HEK293 (cell line): Measurements from ENCODE around the gene MAML3.

Experiments
- CTCF ChIA-PET: fragments of 350-600 bp; formaldehyde crosslinking; extraction: SDS; loops from one replicate; lab custom pipeline; 2021; ENCODE audit warnings: antibody characterized with exemption; lab: Yijun Ruan, JAX
- POLR2A ChIA-PET: fragments of 300-600 bp; formaldehyde crosslinking; extraction: SDS; loops from one replicate; lab custom pipeline; 2020; ENCODE audit warnings: antibody characterized with exemption, inconsistent platforms; lab: Yijun Ruan, JAX
- H3K27ac ChIP-seq: fragments of 200-500 bp; sonication (Bioruptor generic); 2 replicates; pipeline ENCODE4 v1.5.1; 2014; ENCODE audit warnings: low read depth, low read length, control low read depth, inconsistent platforms; ENCODE audit errors: extremely low read depth
- H3K36me3 ChIP-seq, 2 experiments: fragments of 200-500 bp in 1 of 2; sonication (Bioruptor generic) in 1 of 2; 1 replicate in 1 of 2; 2 replicates in 1 of 2; pipeline ENCODE4 v1.5.1; 2014 to 2017; ENCODE audit warnings: inconsistent platforms in 2 of 2, low read length in 2 of 2; ENCODE audit not compliant: control insufficient read depth in 2 of 2, insufficient read depth in 1 of 2
- H3K4me1 ChIP-seq: fragments of 200-500 bp; sonication (Bioruptor generic); 2 replicates; pipeline ENCODE4 v1.5.1; 2014; ENCODE audit warnings: mild to moderate bottlenecking, low read length, inconsistent platforms; ENCODE audit not compliant: control insufficient read depth, insufficient read depth
- H3K4me3 ChIP-seq: 2 replicates; pipeline ENCODE4 v1.5.1; 2011; ENCODE audit warnings: low read depth, mild to moderate bottlenecking, control low read depth, low read length, moderate library complexity
- H3K9me3 ChIP-seq: fragments of 200-500 bp; sonication (Bioruptor generic); 2 replicates; pipeline ENCODE4 v1.5.1; 2014; ENCODE audit warnings: low read depth, low read length, inconsistent platforms; ENCODE audit not compliant: control insufficient read depth, insufficient read depth
- FEZF1 ChIP-seq: fragments of 450-650 bp; formaldehyde crosslinking; IDR thresholded peaks from 2 replicates; pipeline ENCODE4 v1.5.1; 2016; ENCODE audit warnings: missing biosample characterization, missing genetic modification characterization
- GLIS1 ChIP-seq: fragments of 450-650 bp; formaldehyde crosslinking; IDR thresholded peaks from 2 replicates; pipeline ENCODE4 v1.5.1; 2016; ENCODE audit warnings: missing biosample characterization, missing genetic modification characterization
- IKZF3 ChIP-seq: fragments of 450-650 bp; IDR thresholded peaks from 2 replicates; pipeline ENCODE4 v1.5.0; 2018; ENCODE audit warnings: missing biosample characterization, mild to moderate bottlenecking, missing genetic modification characterization, moderate library complexity
- MZF1 ChIP-seq: fragments of 450-650 bp; formaldehyde crosslinking; IDR thresholded peaks from 2 replicates; pipeline ENCODE4 v1.5.1; 2017; ENCODE audit warnings: missing biosample characterization, missing genetic modification characterization, borderline replicate concordance
- PRDM4 ChIP-seq: fragments of 450-650 bp; formaldehyde crosslinking; IDR thresholded peaks from 2 replicates; pipeline ENCODE4 v1.5.1; 2017; ENCODE audit warnings: missing biosample characterization, missing genetic modification characterization
- PRDM6 ChIP-seq: fragments of 450-650 bp; formaldehyde crosslinking; IDR thresholded peaks from 2 replicates; pipeline ENCODE4 v1.5.1; 2017; ENCODE audit warnings: missing biosample characterization, missing genetic modification characterization
- SALL2 ChIP-seq: fragments of 450-650 bp; formaldehyde crosslinking; IDR thresholded peaks from 2 replicates; pipeline ENCODE4 v1.5.0; 2017; ENCODE audit warnings: missing biosample characterization, mild to moderate bottlenecking, missing genetic modification characterization, borderline replicate concordance
- SP2 ChIP-seq: fragments of 450-650 bp; formaldehyde crosslinking; IDR thresholded peaks from 2 replicates; pipeline ENCODE4 v1.5.1; 2016; ENCODE audit warnings: missing biosample characterization, missing genetic modification characterization
- SP3 ChIP-seq: fragments of 450-650 bp; formaldehyde crosslinking; IDR thresholded peaks from 2 replicates; pipeline ENCODE4 v1.5.1; 2016; ENCODE audit warnings: missing biosample characterization, missing genetic modification characterization
- SP7 ChIP-seq: fragments of 450-650 bp; formaldehyde crosslinking; IDR thresholded peaks from 2 replicates; pipeline ENCODE4 v1.5.1; 2016; ENCODE audit warnings: missing biosample characterization, missing genetic modification characterization
- TRIM28 ChIP-seq: IDR thresholded peaks from 2 replicates; pipeline ENCODE4 v1.6.1; 2011; ENCODE audit warnings: low read length, control low read depth, borderline replicate concordance
- ZBTB20 ChIP-seq: fragments of 450-650 bp; formaldehyde crosslinking; IDR thresholded peaks from 2 replicates; pipeline ENCODE4 v1.5.1; 2016; ENCODE audit warnings: missing biosample characterization, missing genetic modification characterization
- ZFP3 ChIP-seq: fragments of 450-650 bp; formaldehyde crosslinking; IDR thresholded peaks from 2 replicates; pipeline ENCODE4 v1.5.1; 2016; ENCODE audit warnings: low read depth, missing biosample characterization, missing genetic modification characterization
- ZIC2 ChIP-seq: fragments of 450-650 bp; formaldehyde crosslinking; IDR thresholded peaks from 2 replicates; pipeline ENCODE4 v1.5.1; 2016; ENCODE audit warnings: missing biosample characterization, missing genetic modification characterization
- ZNF175 ChIP-seq: fragments of 450-650 bp; formaldehyde crosslinking; IDR thresholded peaks from 2 replicates; pipeline ENCODE4 v1.5.1; 2016; ENCODE audit warnings: missing biosample characterization, missing genetic modification characterization
- ZNF561 ChIP-seq: fragments of 450-650 bp; IDR thresholded peaks from 2 replicates; pipeline ENCODE4 v1.5.1; 2018; ENCODE audit warnings: missing biosample characterization, missing genetic modification characterization, borderline replicate concordance
- ZNF626 ChIP-seq: fragments of 450-650 bp; sonication (Bioruptor Pico); formaldehyde crosslinking; IDR thresholded peaks from 2 replicates; pipeline ENCODE4 v1.5.1; 2018; ENCODE audit warnings: missing biosample characterization, missing genetic modification characterization, inconsistent platforms
- ZNF701 ChIP-seq: fragments of 450-650 bp; formaldehyde crosslinking; IDR thresholded peaks from 2 replicates; pipeline ENCODE4 v1.5.1; 2016; ENCODE audit warnings: missing biosample characterization, missing genetic modification characterization
- ZNF707 ChIP-seq: fragments of 450-650 bp; formaldehyde crosslinking; IDR thresholded peaks from 2 replicates; pipeline ENCODE4 v1.5.1; 2016; ENCODE audit warnings: missing biosample characterization, missing genetic modification characterization
- ZNF76 ChIP-seq: fragments of 450-650 bp; formaldehyde crosslinking; IDR thresholded peaks from 2 replicates; pipeline ENCODE4; 2016; ENCODE audit warnings: low read depth, missing biosample characterization, missing genetic modification characterization, borderline replicate concordance
- ZNF843 ChIP-seq: fragments of 450-650 bp; formaldehyde crosslinking; IDR thresholded peaks from 2 replicates; pipeline ENCODE4 v1.5.1; 2016; ENCODE audit warnings: missing biosample characterization, missing genetic modification characterization
- ZSCAN30 ChIP-seq: fragments of 450-650 bp; IDR thresholded peaks from 2 replicates; pipeline ENCODE4 v1.5.1; 2018; ENCODE audit warnings: missing biosample characterization, mild to moderate bottlenecking, missing genetic modification characterization, moderate library complexity
- TF ChIP-seq, protein P1 (sequence below): fragments of 450-650 bp; formaldehyde crosslinking; IDR thresholded peaks from 2 replicates; pipeline ENCODE4 v1.5.1; 2016; ENCODE audit warnings: missing biosample characterization, missing genetic modification characterization
- TF ChIP-seq, protein P2 (sequence below): fragments of 450-650 bp; formaldehyde crosslinking; IDR thresholded peaks from 2 replicates; pipeline ENCODE4 v1.5.1; 2016; ENCODE audit warnings: missing biosample characterization, missing genetic modification characterization
- TF ChIP-seq, protein P3 (sequence below): fragments of 450-650 bp; formaldehyde crosslinking; IDR thresholded peaks from 2 replicates; pipeline ENCODE4 v1.5.1; 2016; ENCODE audit warnings: missing biosample characterization, missing genetic modification characterization

MAML3 gene

DNA sequence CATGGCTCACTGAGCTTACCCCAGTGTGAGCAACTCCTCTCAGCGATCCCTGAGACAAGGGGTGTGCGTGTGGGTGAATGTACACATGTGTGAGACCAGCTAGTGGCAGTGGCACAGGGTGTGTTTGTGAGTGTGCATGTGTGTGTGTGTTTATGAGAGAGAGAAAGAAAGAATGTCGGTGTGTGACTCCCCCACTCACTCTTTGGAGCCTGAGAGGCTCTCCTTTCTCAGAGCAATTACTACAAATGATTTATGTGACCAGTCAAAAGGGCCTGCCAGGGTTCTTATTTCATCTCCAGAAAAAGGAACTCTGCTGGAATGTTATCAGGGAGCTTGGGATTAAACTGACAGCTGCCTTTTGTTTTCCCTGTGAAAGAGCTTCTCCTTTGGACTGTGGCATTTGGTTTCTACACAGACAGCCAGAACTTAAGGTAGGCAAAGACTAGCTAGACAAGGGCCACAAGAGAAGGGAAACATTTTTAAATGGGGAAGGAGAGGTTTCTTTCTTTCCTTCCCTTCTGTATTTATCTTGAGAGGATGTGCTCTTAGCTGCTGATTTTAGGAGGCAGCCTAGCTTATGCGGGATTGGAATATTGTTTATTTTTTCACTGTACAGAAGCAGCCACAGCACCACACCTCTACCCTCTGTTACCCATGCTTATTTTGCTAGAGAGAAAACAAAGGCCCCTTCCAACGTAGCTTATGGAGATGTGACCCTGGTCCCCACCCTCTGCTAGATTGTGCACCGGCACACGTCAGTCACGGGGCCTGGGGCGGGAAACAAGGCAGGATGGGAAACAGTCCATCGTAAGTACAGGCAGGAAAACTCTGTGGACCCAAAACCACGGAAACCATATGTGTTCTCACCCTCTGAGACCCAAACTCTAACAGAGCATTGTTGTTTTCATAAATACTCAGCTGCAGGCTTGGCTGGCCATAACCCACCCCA, 344.9 kb downstream of the MAML3 start (continued):
- TF ChIP-seq ZNF843 (peak; percentile 58), GLIS1 (tag by site-specific recombination) (peak; percentile 7; the same call in 1 of the 2 replicates), IKZF3 (tag by site-specific recombination) (peak; percentile 32; the same call in 1 of the 2 replicates), ZFP3 (tag by site-specific recombination) (no peak), ZNF561 (0 out of 2 replicates have a peak, but pooled peaks have one; percentile 37), PRDM6 (peak; percentile 94), SP3 (tag by site-specific recombination) (no peak), PRDM4 (peak; percentile 36; the same call in 1 of the 2 replicates), ZNF626 (no peak), FEZF1 (tag by site-specific recombination) (peak; percentile 97), ZBTB20 (tag by site-specific recombination) (0 out of 2 replicates have a peak, but pooled peaks have one; percentile 1), ZSCAN30 (0 out of 2 replicates have a peak, but pooled peaks have one; percentile 50), ZNF707 (tag by site-specific recombination) (no peak), TRIM28 (peak; percentile 71), ZNF76 (tag by site-specific recombination) (no peak), SP7 (0 out of 2 replicates have a peak, but pooled peaks have one; percentile 29)
- TF ChIP-seq, protein P1, sequence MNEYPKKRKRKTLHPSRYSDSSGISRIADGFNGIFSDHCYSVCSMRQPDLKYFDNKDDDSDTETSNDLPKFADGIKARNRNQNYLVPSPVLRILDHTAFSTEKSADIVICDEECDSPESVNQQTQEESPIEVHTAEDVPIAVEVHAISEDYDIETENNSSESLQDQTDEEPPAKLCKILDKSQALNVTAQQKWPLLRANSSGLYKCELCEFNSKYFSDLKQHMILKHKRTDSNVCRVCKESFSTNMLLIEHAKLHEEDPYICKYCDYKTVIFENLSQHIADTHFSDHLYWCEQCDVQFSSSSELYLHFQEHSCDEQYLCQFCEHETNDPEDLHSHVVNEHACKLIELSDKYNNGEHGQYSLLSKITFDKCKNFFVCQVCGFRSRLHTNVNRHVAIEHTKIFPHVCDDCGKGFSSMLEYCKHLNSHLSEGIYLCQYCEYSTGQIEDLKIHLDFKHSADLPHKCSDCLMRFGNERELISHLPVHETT (tag by site-specific recombination): no peak
- TF ChIP-seq, all 188 proteins: peak for 23

- no peaks in the 10 kb centered on the region for H3K36me3 ChIP-seq
- POLR2A ChIA-PET: no interaction called here
- TF ChIP-seq ZIC2 (peak; percentile 44; the same call in 1 of the 2 replicates), FEZF1 (tag by site-specific recombination) (peak; percentile 90), ZNF175 (tag by site-specific recombination) (no peak), ZNF701 (tag by site-specific recombination) (no peak), TRIM28 (no peak), MZF1 (tag by site-specific recombination) (peak; percentile 93; the same call in 1 of the 2 replicates), SP2 (tag by site-specific recombination) (no peak), ZSCAN30 (no peak), SALL2 (tag by site-specific recombination) (no peak)
- TF ChIP-seq, protein P2, sequence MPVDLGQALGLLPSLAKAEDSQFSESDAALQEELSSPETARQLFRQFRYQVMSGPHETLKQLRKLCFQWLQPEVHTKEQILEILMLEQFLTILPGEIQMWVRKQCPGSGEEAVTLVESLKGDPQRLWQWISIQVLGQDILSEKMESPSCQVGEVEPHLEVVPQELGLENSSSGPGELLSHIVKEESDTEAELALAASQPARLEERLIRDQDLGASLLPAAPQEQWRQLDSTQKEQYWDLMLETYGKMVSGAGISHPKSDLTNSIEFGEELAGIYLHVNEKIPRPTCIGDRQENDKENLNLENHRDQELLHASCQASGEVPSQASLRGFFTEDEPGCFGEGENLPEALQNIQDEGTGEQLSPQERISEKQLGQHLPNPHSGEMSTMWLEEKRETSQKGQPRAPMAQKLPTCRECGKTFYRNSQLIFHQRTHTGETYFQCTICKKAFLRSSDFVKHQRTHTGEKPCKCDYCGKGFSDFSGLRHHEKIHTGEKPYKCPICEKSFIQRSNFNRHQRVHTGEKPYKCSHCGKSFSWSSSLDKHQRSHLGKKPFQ (tag by site-specific recombination): peak; percentile 96
- TF ChIP-seq, protein P3, sequence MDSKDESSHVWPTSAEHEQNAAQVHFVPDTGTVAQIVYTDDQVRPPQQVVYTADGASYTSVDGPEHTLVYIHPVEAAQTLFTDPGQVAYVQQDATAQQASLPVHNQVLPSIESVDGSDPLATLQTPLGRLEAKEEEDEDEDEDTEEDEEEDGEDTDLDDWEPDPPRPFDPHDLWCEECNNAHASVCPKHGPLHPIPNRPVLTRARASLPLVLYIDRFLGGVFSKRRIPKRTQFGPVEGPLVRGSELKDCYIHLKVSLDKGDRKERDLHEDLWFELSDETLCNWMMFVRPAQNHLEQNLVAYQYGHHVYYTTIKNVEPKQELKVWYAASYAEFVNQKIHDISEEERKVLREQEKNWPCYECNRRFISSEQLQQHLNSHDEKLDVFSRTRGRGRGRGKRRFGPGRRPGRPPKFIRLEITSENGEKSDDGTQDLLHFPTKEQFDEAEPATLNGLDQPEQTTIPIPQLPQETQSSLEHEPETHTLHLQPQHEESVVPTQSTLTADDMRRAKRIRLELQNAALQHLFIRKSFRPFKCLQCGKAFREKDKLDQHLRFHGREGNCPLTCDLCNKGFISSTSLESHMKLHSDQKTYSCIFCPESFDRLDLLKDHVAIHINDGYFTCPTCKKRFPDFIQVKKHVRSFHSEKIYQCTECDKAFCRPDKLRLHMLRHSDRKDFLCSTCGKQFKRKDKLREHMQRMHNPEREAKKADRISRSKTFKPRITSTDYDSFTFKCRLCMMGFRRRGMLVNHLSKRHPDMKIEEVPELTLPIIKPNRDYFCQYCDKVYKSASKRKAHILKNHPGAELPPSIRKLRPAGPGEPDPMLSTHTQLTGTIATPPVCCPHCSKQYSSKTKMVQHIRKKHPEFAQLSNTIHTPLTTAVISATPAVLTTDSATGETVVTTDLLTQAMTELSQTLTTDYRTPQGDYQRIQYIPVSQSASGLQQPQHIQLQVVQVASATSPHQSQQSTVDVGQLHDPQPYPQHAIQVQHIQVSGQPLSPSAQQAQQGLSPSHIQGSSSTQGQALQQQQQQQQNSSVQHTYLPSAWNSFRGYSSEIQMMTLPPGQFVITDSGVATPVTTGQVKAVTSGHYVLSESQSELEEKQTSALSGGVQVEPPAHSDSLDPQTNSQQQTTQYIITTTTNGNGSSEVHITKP: peak; percentile 67
Observed at GRCh38 chr4:139808381-139808807, 345.6 kb downstream of the MAML3 start.

More at GRCh38 chr4:139808381-139808807, 345.6 kb downstream of the MAML3 start:
- peak overlapping the region; percentile 39; the same call in 1 of the 2 replicates for H3K27ac ChIP-seq
- no peaks in the 10 kb centered on the region for H3K9me3 ChIP-seq
- H3K4me3 ChIP-seq: no peak overlapping the region
- H3K4me1 ChIP-seq: no peaks in the 10 kb centered on the region
- CTCF ChIA-PET: interaction anchor here (0.6 kb wide), 1 partner anchor 58 kb away, joined by 7 read pairs; no protein-coding TSS in a partner anchor
